HEK293T (cell line): Measurements from ENCODE around the gene POLR1D.

ENCODE experiments used
- CTCF ChIA-PET: fragments of 350-600 bp; formaldehyde crosslinking; extraction: SDS; loops from one replicate; lab custom pipeline; 2021; ENCODE audit warnings: antibody characterized with exemption, inconsistent platforms; lab: Yijun Ruan, JAX
- POLR2A ChIA-PET: fragments of 350-600 bp; formaldehyde crosslinking; extraction: SDS; loops from one replicate; lab custom pipeline; 2020; ENCODE audit warnings: antibody characterized with exemption, inconsistent platforms; lab: Yijun Ruan, JAX
- DNase-seq: peaks from one replicate; pipeline ENCODE4 v3.0.0; 2012; ENCODE audit warnings: mixed read lengths; ENCODE audit errors: extremely low spot score
- ARNT ChIP-seq: fragments of 450-650 bp; IDR thresholded peaks from 2 replicates; pipeline ENCODE4 v1.6.1; 2017; ENCODE audit warnings: mild to moderate bottlenecking
- BHLHE40 ChIP-seq: fragments of 450-650 bp; IDR thresholded peaks from 2 replicates; pipeline ENCODE4 v1.6.1; 2016; ENCODE audit warnings: mild to moderate bottlenecking, moderate library complexity, borderline replicate concordance
- CTBP1 ChIP-seq: fragments of 450-650 bp; IDR thresholded peaks from 2 replicates; pipeline ENCODE4 v1.6.1; 2016; ENCODE audit warnings: borderline replicate concordance
- ELF4 ChIP-seq: fragments of 450-650 bp; IDR thresholded peaks from 2 replicates; pipeline ENCODE4 v1.6.1; 2017; ENCODE audit warnings: antibody characterized with exemption
- FOXA1 ChIP-seq: fragments of 450-650 bp; IDR thresholded peaks from 2 replicates; pipeline ENCODE4 v1.6.1; 2016; ENCODE audit warnings: mild to moderate bottlenecking
- FOXK2 ChIP-seq: fragments of 450-650 bp; IDR thresholded peaks from 2 replicates; pipeline ENCODE4 v1.6.1; 2016; ENCODE audit warnings: mild to moderate bottlenecking
- FOXM1 ChIP-seq: fragments of 450-650 bp; IDR thresholded peaks from 2 replicates; pipeline ENCODE4 v1.6.1; 2017; ENCODE audit warnings: mild to moderate bottlenecking, borderline replicate concordance
- HDGF ChIP-seq: fragments of 450-650 bp; IDR thresholded peaks from 2 replicates; pipeline ENCODE4 v1.6.1; 2017; ENCODE audit warnings: antibody characterized with exemption, borderline replicate concordance
- L3MBTL2 ChIP-seq: fragments of 450-650 bp; conservative IDR thresholded peaks from 2 replicates; pipeline ENCODE4 v1.6.1; 2016; ENCODE audit warnings: mild to moderate bottlenecking
- LEF1 ChIP-seq: fragments of 450-650 bp; IDR thresholded peaks from 2 replicates; pipeline ENCODE4 v1.6.1; 2017; ENCODE audit warnings: mild to moderate bottlenecking, borderline replicate concordance
- NFRKB ChIP-seq: fragments of 450-650 bp; IDR thresholded peaks from 2 replicates; pipeline ENCODE4 v1.6.1; 2016; ENCODE audit warnings: mild to moderate bottlenecking, moderate library complexity
- PKNOX1 ChIP-seq: fragments of 450-650 bp; IDR thresholded peaks from 2 replicates; pipeline ENCODE4 v1.6.1; 2016
- SP1 ChIP-seq: fragments of 450-650 bp; IDR thresholded peaks from 2 replicates; pipeline ENCODE4 v1.6.1; 2017
- SUZ12 ChIP-seq: fragments of 450-650 bp; IDR thresholded peaks from 2 replicates; pipeline ENCODE4 v1.6.1; 2016; ENCODE audit warnings: mild to moderate bottlenecking
- TARDBP ChIP-seq: fragments of 450-650 bp; IDR thresholded peaks from 2 replicates; pipeline ENCODE4 v1.6.1; 2016
- ZNF384 ChIP-seq: fragments of 450-650 bp; IDR thresholded peaks from 2 replicates; pipeline ENCODE4 v1.6.1; 2016

The POLR1D gene

GRCh38 chr13:27583645-27584044 lies 38.0 kb upstream of the POLR1D start:
- POLR2A ChIA-PET = no interaction called here
- TF ChIP-seq TARDBP (no peak), FOXA1 (no peak), NFRKB (no peak), ARNT (no peak), SP1 (no peak), L3MBTL2 (no peak), ZNF384 (no peak), LEF1 (no peak), BHLHE40 (no peak), FOXK2 (no peak)
- no peak for DNase-seq
- CTCF ChIA-PET = no interaction called here

- DNase-seq = no peak
- CTCF ChIA-PET = no interaction called here
- POLR2A ChIA-PET = no interaction called here
- TF ChIP-seq FOXA1 (no peak), LEF1 (no peak), FOXK2 (no peak), SUZ12 (no peak), PKNOX1 (no peak), CTBP1 (no peak), ELF4 (no peak)
Observed at GRCh38 chr13:27587095-27587746, 34.5 kb upstream of the POLR1D start.

- TF ChIP-seq PKNOX1 = no peak
- no peak for TF ChIP-seq ZNF384
- TF ChIP-seq CTBP1 = no peak
- TF ChIP-seq BHLHE40 = no peak
- CTCF ChIA-PET = no interaction called here
- POLR2A ChIA-PET = no interaction called here
- DNase-seq = no peak
Observed at GRCh38 chr13:27588405-27588804, 33.3 kb upstream of the POLR1D start.

- no peak for DNase-seq
- TF ChIP-seq ARNT = no peak
- TF ChIP-seq FOXA1 = no peak
- TF ChIP-seq ZNF384 = no peak
- TF ChIP-seq FOXK2 = no peak
- no peak for TF ChIP-seq PKNOX1
- TF ChIP-seq SUZ12 = no peak
- TF ChIP-seq ELF4 = no peak
- TF ChIP-seq LEF1 = no peak
- TF ChIP-seq L3MBTL2 = no peak
- TF ChIP-seq CTBP1 = no peak
- no peak for TF ChIP-seq TARDBP
- TF ChIP-seq BHLHE40 = no peak
- no peak for TF ChIP-seq SP1
- TF ChIP-seq HDGF = no peak
- TF ChIP-seq NFRKB = no peak
- CTCF ChIA-PET = no interaction called here
- POLR2A ChIA-PET = no interaction called here
Observed at GRCh38 chr13:27592865-27593264, 28.8 kb upstream of the POLR1D start.

- TF ChIP-seq ARNT = no peak
- no peak for TF ChIP-seq ZNF384
- no peak for TF ChIP-seq FOXK2
- TF ChIP-seq L3MBTL2 = no peak
- no peak for TF ChIP-seq FOXM1
- TF ChIP-seq BHLHE40 = no peak
- no peak for TF ChIP-seq FOXA1
- TF ChIP-seq ELF4 = no peak
- no peak for TF ChIP-seq NFRKB
- no peak for TF ChIP-seq SUZ12
- TF ChIP-seq TARDBP = no peak
- no peak for TF ChIP-seq CTBP1
- TF ChIP-seq SP1 = no peak
- TF ChIP-seq PKNOX1 = no peak
- TF ChIP-seq LEF1 = no peak
- TF ChIP-seq HDGF = no peak
- ChIA-PET CTCF (no interaction called here), POLR2A (no interaction called here)
- DNase-seq = no peak
Observed at GRCh38 chr13:27593267-27593666, 28.4 kb upstream of the POLR1D start.
